ENCODE results near the gene BSDC1.

DNA sequence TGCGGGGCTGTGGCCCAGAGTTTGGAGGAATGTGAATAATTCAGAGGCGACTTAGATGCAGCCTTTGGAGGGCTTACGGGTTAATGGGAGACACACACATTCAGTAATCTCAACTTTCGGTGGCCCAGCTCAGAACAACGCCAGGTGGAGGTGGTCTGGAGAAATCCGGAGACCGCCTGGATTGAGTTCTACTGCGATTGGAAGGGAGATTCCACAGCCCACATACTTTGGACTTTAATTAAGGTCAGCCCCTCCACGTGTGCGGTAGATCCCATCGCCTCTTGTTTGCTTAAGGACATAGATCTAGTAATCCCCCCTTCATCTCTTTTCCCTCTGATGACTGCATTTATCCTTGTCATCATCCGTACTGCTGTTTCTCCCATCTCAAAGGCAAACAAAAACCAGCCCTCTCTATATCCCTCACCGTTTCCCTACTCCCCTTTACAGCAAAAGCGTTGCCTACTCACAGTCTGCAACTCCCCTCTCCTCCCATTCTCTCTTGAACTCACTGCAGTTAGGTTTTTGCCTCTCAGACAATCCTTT is 720 bp upstream of the BSDC1 start:
- TF ChIP-seq EZH2 (IDR thresholded peaks at IDR 0.05; ENCODE audit: borderline replicate concordance, insufficient read depth, low read length, poor library complexity, severe bottlenecking) (no peak), SMC3 (conservative IDR thresholded peaks at IDR 0.05; ENCODE audit: poor library complexity) (no peak), POLR2AphosphoS5 (IDR thresholded peaks at IDR 0.05) (no peak), TAF1 (IDR thresholded peaks at IDR 0.05; ENCODE audit: low read depth) (no peak), RAD21 (conservative IDR thresholded peaks at IDR 0.05) (no peak), EP300 (conservative IDR thresholded peaks at IDR 0.05; ENCODE audit: poor library complexity, severe bottlenecking) (peak; percentile 11)
- TF ChIP-seq, protein P1, sequence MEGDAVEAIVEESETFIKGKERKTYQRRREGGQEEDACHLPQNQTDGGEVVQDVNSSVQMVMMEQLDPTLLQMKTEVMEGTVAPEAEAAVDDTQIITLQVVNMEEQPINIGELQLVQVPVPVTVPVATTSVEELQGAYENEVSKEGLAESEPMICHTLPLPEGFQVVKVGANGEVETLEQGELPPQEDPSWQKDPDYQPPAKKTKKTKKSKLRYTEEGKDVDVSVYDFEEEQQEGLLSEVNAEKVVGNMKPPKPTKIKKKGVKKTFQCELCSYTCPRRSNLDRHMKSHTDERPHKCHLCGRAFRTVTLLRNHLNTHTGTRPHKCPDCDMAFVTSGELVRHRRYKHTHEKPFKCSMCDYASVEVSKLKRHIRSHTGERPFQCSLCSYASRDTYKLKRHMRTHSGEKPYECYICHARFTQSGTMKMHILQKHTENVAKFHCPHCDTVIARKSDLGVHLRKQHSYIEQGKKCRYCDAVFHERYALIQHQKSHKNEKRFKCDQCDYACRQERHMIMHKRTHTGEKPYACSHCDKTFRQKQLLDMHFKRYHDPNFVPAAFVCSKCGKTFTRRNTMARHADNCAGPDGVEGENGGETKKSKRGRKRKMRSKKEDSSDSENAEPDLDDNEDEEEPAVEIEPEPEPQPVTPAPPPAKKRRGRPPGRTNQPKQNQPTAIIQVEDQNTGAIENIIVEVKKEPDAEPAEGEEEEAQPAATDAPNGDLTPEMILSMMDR (IDR thresholded peaks at IDR 0.05; ENCODE audit: poor library complexity, severe bottlenecking), result no peak
- TF ChIP-seq, protein P2, sequence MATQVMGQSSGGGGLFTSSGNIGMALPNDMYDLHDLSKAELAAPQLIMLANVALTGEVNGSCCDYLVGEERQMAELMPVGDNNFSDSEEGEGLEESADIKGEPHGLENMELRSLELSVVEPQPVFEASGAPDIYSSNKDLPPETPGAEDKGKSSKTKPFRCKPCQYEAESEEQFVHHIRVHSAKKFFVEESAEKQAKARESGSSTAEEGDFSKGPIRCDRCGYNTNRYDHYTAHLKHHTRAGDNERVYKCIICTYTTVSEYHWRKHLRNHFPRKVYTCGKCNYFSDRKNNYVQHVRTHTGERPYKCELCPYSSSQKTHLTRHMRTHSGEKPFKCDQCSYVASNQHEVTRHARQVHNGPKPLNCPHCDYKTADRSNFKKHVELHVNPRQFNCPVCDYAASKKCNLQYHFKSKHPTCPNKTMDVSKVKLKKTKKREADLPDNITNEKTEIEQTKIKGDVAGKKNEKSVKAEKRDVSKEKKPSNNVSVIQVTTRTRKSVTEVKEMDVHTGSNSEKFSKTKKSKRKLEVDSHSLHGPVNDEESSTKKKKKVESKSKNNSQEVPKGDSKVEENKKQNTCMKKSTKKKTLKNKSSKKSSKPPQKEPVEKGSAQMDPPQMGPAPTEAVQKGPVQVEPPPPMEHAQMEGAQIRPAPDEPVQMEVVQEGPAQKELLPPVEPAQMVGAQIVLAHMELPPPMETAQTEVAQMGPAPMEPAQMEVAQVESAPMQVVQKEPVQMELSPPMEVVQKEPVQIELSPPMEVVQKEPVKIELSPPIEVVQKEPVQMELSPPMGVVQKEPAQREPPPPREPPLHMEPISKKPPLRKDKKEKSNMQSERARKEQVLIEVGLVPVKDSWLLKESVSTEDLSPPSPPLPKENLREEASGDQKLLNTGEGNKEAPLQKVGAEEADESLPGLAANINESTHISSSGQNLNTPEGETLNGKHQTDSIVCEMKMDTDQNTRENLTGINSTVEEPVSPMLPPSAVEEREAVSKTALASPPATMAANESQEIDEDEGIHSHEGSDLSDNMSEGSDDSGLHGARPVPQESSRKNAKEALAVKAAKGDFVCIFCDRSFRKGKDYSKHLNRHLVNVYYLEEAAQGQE (IDR thresholded peaks at IDR 0.05; ENCODE audit: borderline replicate concordance), result peak; percentile 94
